Astrocyte (in vitro differentiated cells and primary cell): Measurements from ENCODE around the gene TPD52L2. TPM values are rescaled to one million over a fixed set of nuclear protein-coding genes. Genes with fewer than 3 reads are reported as not detected.

Source experiments
- DNase-seq: peaks from one replicate; pipeline ENCODE4 v3.0.0-alpha.2; 2010; ENCODE audit warnings: low read depth
- FAIRE-seq: peaks from 2 replicates; lab custom pipeline; 2011; peaks lifted over from hg19 to GRCh38; lab: Jason Lieb, UNC
- H2AFZ ChIP-seq: 2 replicates; pipeline ENCODE4 v1.6.0; 2012; ENCODE audit warnings: low read depth, low read length, inconsistent platforms
- H3K27ac ChIP-seq: 2 replicates; pipeline ENCODE4 v1.5.1; 2011; ENCODE audit warnings: low read depth, low read length, inconsistent platforms
- H3K27me3 ChIP-seq: 2 replicates; pipeline ENCODE4 v1.6.0; 2011; ENCODE audit warnings: low read length, inconsistent platforms; ENCODE audit not compliant: insufficient read depth
- H3K36me3 ChIP-seq: 2 replicates; pipeline ENCODE4 v1.5.1; 2011; ENCODE audit warnings: low read length, inconsistent platforms; ENCODE audit not compliant: insufficient read depth
- H3K4me1 ChIP-seq: 2 replicates; pipeline ENCODE4 v1.5.1; 2011; ENCODE audit warnings: low read length, inconsistent platforms; ENCODE audit not compliant: insufficient read depth
- H3K4me2 ChIP-seq: 2 replicates; pipeline ENCODE4 v1.6.0; 2012; ENCODE audit warnings: low read length, inconsistent platforms
- H3K4me3 ChIP-seq: 2 replicates; pipeline ENCODE4 v1.5.1; 2011; ENCODE audit warnings: low read depth, mild to moderate bottlenecking, low read length, inconsistent platforms; ENCODE audit not compliant: insufficient read depth
- H3K79me2 ChIP-seq: 2 replicates; pipeline ENCODE4 v1.6.0; 2012; ENCODE audit warnings: mild to moderate bottlenecking, low read length, inconsistent platforms; ENCODE audit not compliant: insufficient read depth
- H3K9ac ChIP-seq: 2 replicates; pipeline ENCODE4 v1.6.0; 2012; ENCODE audit warnings: mild to moderate bottlenecking, low read length, inconsistent platforms
- H3K9me3 ChIP-seq: 2 replicates; pipeline ENCODE4 v1.5.1; 2012; ENCODE audit warnings: low read depth, mild to moderate bottlenecking, low read length, inconsistent platforms; ENCODE audit not compliant: insufficient read depth
- H4K20me1 ChIP-seq: 2 replicates; pipeline ENCODE4 v1.6.0; 2012; ENCODE audit warnings: low read length, inconsistent platforms; ENCODE audit not compliant: insufficient read depth
- H3K27ac Mint-ChIP-seq: one replicate; pipeline ENCODE4 v1.8.0; 2021; ENCODE audit warnings: mild to moderate bottlenecking, mixed read lengths; ENCODE audit not compliant: unreplicated experiment
- H3K27me3 Mint-ChIP-seq: one replicate; pipeline ENCODE4 v1.8.0; 2021; ENCODE audit warnings: low read depth, mixed read lengths; ENCODE audit not compliant: unreplicated experiment
- H3K36me3 Mint-ChIP-seq: one replicate; pipeline ENCODE4 v1.8.0; 2021; ENCODE audit warnings: low read depth, mixed read lengths; ENCODE audit not compliant: unreplicated experiment
- H3K4me1 Mint-ChIP-seq: one replicate; pipeline ENCODE4 v1.8.0; 2021; ENCODE audit warnings: low read depth, mixed read lengths; ENCODE audit not compliant: unreplicated experiment
- H3K4me3 Mint-ChIP-seq: one replicate; pipeline ENCODE4 v1.8.0; 2021; ENCODE audit warnings: mild to moderate bottlenecking, moderate library complexity, mixed read lengths; ENCODE audit not compliant: unreplicated experiment
- H3K9me3 Mint-ChIP-seq: one replicate; pipeline ENCODE4 v1.8.0; 2021; ENCODE audit warnings: mild to moderate bottlenecking, mixed read lengths; ENCODE audit not compliant: unreplicated experiment
- CTCF ChIP-seq: IDR thresholded peaks from 2 replicates; pipeline ENCODE4 v1.5.1; 2011; ENCODE audit warnings: low read depth, mild to moderate bottlenecking, inconsistent platforms, low read length, moderate library complexity; ENCODE audit not compliant: insufficient read depth
- EZH2 ChIP-seq: IDR thresholded peaks from 2 replicates; pipeline ENCODE4 v1.6.1; 2012; ENCODE audit warnings: mild to moderate bottlenecking, low read length, inconsistent platforms; ENCODE audit not compliant: insufficient read depth
- total RNA-seq: library from RNA; stranded (reverse); gene quantifications from 2 replicates; pipeline ENCODE4 v1.2.1, GENCODE V29; 2021

Gene TPD52L2
- total RNA-seq, 1 donor from 2014 or later = 145 TPM

GRCh38 chr20:63896264-63897105 lies 31.4 kb downstream of the TPD52L2 start:
- Histone ChIP-seq H4K20me1 (peaks cover 65% of the 10 kb centered on the region), H3K27ac (peak overlapping the region; percentile 67), H3K4me3 (peak overlapping the region; percentile 83), H3K4me1 (peaks cover 10% of the 10 kb centered on the region), H3K36me3 (peaks cover 3% of the 10 kb centered on the region), H3K4me2 (peak overlapping the region; percentile 86), H3K9ac (peak overlapping the region; percentile 91), H3K9me3 (no peaks in the 10 kb centered on the region), H2AFZ (no peak overlapping the region), H3K79me2 (peaks cover 60% of the 10 kb centered on the region), H3K27me3 (no peaks in the 10 kb centered on the region)
- H3K27me3 Mint-ChIP-seq = no peaks in the 10 kb centered on the region
- peak overlapping the region; percentile 94 for H3K27ac Mint-ChIP-seq
- DNase-seq = peak; percentile 21
- peak overlapping the region; percentile 94 for H3K4me3 Mint-ChIP-seq
- H3K9me3 Mint-ChIP-seq = no peaks in the 10 kb centered on the region
- TF ChIP-seq EZH2 (no peak), CTCF (no peak)
- peaks cover 14% of the 10 kb centered on the region for H3K4me1 Mint-ChIP-seq
- no peak for FAIRE-seq
- peaks cover 5% of the 10 kb centered on the region for H3K36me3 Mint-ChIP-seq

DNA sequence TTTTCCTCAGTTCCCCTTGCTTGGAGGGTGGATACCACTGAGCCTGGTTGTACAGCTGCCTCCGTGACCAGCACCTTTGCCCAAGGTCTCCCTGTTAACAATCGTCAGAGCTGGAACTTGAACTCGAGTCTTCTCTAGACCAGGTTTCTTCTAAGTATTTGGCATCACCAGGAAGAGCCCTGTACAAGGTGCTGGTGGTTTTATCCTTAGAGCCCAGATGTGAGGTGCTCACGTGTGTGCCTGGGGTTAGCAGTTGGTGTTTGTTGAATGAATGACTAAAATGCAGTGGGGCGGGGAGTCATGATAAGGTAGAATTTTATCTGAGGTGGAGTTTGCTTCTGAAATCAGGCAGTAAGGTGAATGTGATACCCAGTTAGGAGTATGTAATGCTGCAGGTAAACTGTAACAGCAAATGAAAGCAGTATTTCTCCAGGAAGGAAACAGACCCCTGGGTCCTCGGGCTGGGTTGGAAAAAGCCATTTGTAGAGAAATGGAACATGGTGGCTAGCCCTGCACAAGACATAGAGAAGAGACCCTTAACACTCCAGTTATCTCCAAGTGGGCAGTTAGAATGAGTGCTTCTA lies 33.0 kb downstream of the TPD52L2 start:
- H3K4me3 ChIP-seq = no peak overlapping the region
- H3K9ac ChIP-seq = no peak overlapping the region
- H4K20me1 ChIP-seq = peaks cover 73% of the 10 kb centered on the region
- H2AFZ ChIP-seq = no peak overlapping the region
- no peaks in the 10 kb centered on the region for H3K36me3 ChIP-seq
- H3K27me3 ChIP-seq = no peaks in the 10 kb centered on the region
- no peak for TF ChIP-seq EZH2
- TF ChIP-seq CTCF = no peak
- Mint-ChIP-seq H3K9me3 (no peaks in the 10 kb centered on the region), H3K4me3 (peak overlapping the region; percentile 71), H3K36me3 (peaks cover 4% of the 10 kb centered on the region), H3K4me1 (peaks cover 18% of the 10 kb centered on the region), H3K27ac (no peak overlapping the region), H3K27me3 (no peaks in the 10 kb centered on the region)
- no peak for DNase-seq
- no peaks in the 10 kb centered on the region for H3K9me3 ChIP-seq
- H3K4me2 ChIP-seq = no peak overlapping the region
- H3K27ac ChIP-seq = no peak overlapping the region
- H3K4me1 ChIP-seq = peaks cover 10% of the 10 kb centered on the region
- H3K79me2 ChIP-seq = peaks cover 75% of the 10 kb centered on the region
- FAIRE-seq = no peak
